WTC11 (cell line): ENCODE data around the gene RSBN1L. TPM values are rescaled to one million over a fixed set of nuclear protein-coding genes. Genes with fewer than 3 reads are reported as not detected.

Experiments
- ATAC-seq: fragments of 200-7000 bp; cut with Tn5 transposase; 2 replicates; pipeline ENCODE4 v1.10.0; 2021; ENCODE audit warnings: mild to moderate bottlenecking, moderate library complexity
- CTCF ChIA-PET: fragments of 300-600 bp; sonication (Branson Sonifier 250); formaldehyde crosslinking; loops from one replicate; lab custom pipeline; 2021; ENCODE audit warnings: antibody characterized with exemption; lab: Charles Lee
- POLR2A ChIA-PET: fragments of 350-600 bp; sonication (Branson Sonifier 250); formaldehyde crosslinking; loops from one replicate; lab custom pipeline; 2021; ENCODE audit warnings: antibody characterized with exemption; lab: Charles Lee
- DNase-seq: peaks from one replicate; pipeline ENCODE4 v3.0.0; 2021; ENCODE audit warnings: low spot score
- H3K27ac Mint-ChIP-seq: 2 replicates; pipeline ENCODE4 v1.8.0; 2021; ENCODE audit warnings: mixed read lengths
- H3K27me3 Mint-ChIP-seq: 2 replicates; pipeline ENCODE4 v1.8.0; 2021; ENCODE audit warnings: low read depth, mild to moderate bottlenecking, moderate library complexity, mixed read lengths
- H3K36me3 Mint-ChIP-seq: 2 replicates; pipeline ENCODE4 v1.8.0; 2021; ENCODE audit warnings: mixed read lengths
- H3K4me1 Mint-ChIP-seq: 2 replicates; pipeline ENCODE4 v1.8.0; 2022; ENCODE audit warnings: mixed read lengths
- H3K4me3 Mint-ChIP-seq: 2 replicates; pipeline ENCODE4 v1.8.0; 2021; ENCODE audit warnings: mild to moderate bottlenecking, moderate library complexity, mixed read lengths
- H3K9me3 Mint-ChIP-seq: 2 replicates; pipeline ENCODE4 v1.8.0; 2021; ENCODE audit warnings: mixed read lengths
- CREB1 ChIP-seq: sonication (generic); formaldehyde crosslinking; IDR thresholded peaks from 2 replicates; pipeline ENCODE4 v1.8.0; 2023; ENCODE audit warnings: mild to moderate bottlenecking, missing genetic modification reagents
- CTCF ChIP-seq: fragments of 200-600 bp; IDR thresholded peaks from 2 replicates; pipeline ENCODE4 v1.8.0; 2022; ENCODE audit warnings: antibody characterized with exemption
- E2F5 ChIP-seq: sonication (generic); formaldehyde crosslinking; IDR thresholded peaks from 2 replicates; pipeline ENCODE4 v1.8.1; 2022; ENCODE audit warnings: mild to moderate bottlenecking, moderate library complexity, missing genetic modification reagents
- ERG ChIP-seq: fragments of 250-450 bp; sonication (Bioruptor Pico); IDR thresholded peaks from 2 replicates; pipeline ENCODE4 v1.8.0; 2021; ENCODE audit warnings: mild to moderate bottlenecking
- ETV6 ChIP-seq: sonication (generic); formaldehyde crosslinking; IDR thresholded peaks from 2 replicates; pipeline ENCODE4 v1.8.1; 2022; ENCODE audit warnings: mild to moderate bottlenecking, missing genetic modification reagents
- FOXK1 ChIP-seq: sonication (generic); formaldehyde crosslinking; IDR thresholded peaks from 2 replicates; pipeline ENCODE4 v1.8.0; 2022; ENCODE audit warnings: mild to moderate bottlenecking, moderate library complexity, missing genetic modification reagents
- FOXP1 ChIP-seq: sonication (generic); formaldehyde crosslinking; IDR thresholded peaks from 2 replicates; pipeline ENCODE4 v1.8.0; 2022; ENCODE audit warnings: missing genetic modification reagents, mild to moderate bottlenecking, moderate library complexity, borderline replicate concordance
- KAT7 ChIP-seq: sonication (generic); formaldehyde crosslinking; IDR thresholded peaks from 2 replicates; pipeline ENCODE4 v1.8.1; 2023; ENCODE audit warnings: missing genetic modification reagents, mild to moderate bottlenecking, borderline replicate concordance
- MAX ChIP-seq: sonication (generic); formaldehyde crosslinking; IDR thresholded peaks from 2 replicates; pipeline ENCODE4 v1.8.0; 2022; ENCODE audit warnings: mild to moderate bottlenecking, missing genetic modification reagents
- MXD4 ChIP-seq: fragments of 250-450 bp; sonication (Bioruptor Pico); IDR thresholded peaks from 2 replicates; pipeline ENCODE4 v1.8.0; 2021; ENCODE audit warnings: mild to moderate bottlenecking, moderate library complexity, borderline replicate concordance
- NR3C1 ChIP-seq: sonication (generic); formaldehyde crosslinking; conservative IDR thresholded peaks from 2 replicates; pipeline ENCODE4 v1.8.1; 2023; ENCODE audit warnings: low read depth, mild to moderate bottlenecking, missing genetic modification reagents
- TP53 ChIP-seq: sonication (generic); formaldehyde crosslinking; IDR thresholded peaks from 2 replicates; pipeline ENCODE4 v1.8.1; 2023; ENCODE audit warnings: mild to moderate bottlenecking, missing genetic modification reagents
- ZNF219 ChIP-seq: sonication (generic); formaldehyde crosslinking; IDR thresholded peaks from 2 replicates; pipeline ENCODE4 v1.8.0; 2023; ENCODE audit warnings: missing genetic modification reagents, mild to moderate bottlenecking, borderline replicate concordance
- ZNF232 ChIP-seq: sonication (generic); formaldehyde crosslinking; IDR thresholded peaks from 2 replicates; pipeline ENCODE4 v1.8.0; 2022; ENCODE audit warnings: mild to moderate bottlenecking, missing genetic modification reagents
- total RNA-seq: library from RNA; stranded (reverse); gene quantifications from 3 replicates; pipeline ENCODE4 v1.2.3, GENCODE V29; 2021
- TF ChIP-seq, protein P1 (sequence below): sonication (generic); formaldehyde crosslinking; IDR thresholded peaks from 2 replicates; pipeline ENCODE4 v1.8.1; 2023; ENCODE audit warnings: mild to moderate bottlenecking, missing genetic modification reagents
- TF ChIP-seq, protein P2 (sequence below): fragments of 250-450 bp; sonication (Bioruptor Pico); IDR thresholded peaks from 2 replicates; pipeline ENCODE4 v1.9.0; 2021; ENCODE audit warnings: mild to moderate bottlenecking, borderline replicate concordance
- TF ChIP-seq, protein P3 (sequence below): fragments of 250-450 bp; sonication (Bioruptor Pico); IDR thresholded peaks from 2 replicates; pipeline ENCODE4 v1.9.0; 2021; ENCODE audit warnings: moderate library complexity, mild to moderate bottlenecking, inconsistent platforms, borderline replicate concordance
- TF ChIP-seq, protein P4 (sequence below): sonication (generic); formaldehyde crosslinking; conservative IDR thresholded peaks from 2 replicates; pipeline ENCODE4 v1.8.1; 2022; ENCODE audit warnings: mild to moderate bottlenecking, missing genetic modification reagents
- TF ChIP-seq, protein P5 (sequence below): sonication (generic); formaldehyde crosslinking; IDR thresholded peaks from 2 replicates; pipeline ENCODE4 v1.8.1; 2023; ENCODE audit warnings: mild to moderate bottlenecking, missing genetic modification reagents

Gene RSBN1L
- total RNA-seq, 1 experiment from 2014 or later = 16.8 TPM

- TF ChIP-seq, protein P1, sequence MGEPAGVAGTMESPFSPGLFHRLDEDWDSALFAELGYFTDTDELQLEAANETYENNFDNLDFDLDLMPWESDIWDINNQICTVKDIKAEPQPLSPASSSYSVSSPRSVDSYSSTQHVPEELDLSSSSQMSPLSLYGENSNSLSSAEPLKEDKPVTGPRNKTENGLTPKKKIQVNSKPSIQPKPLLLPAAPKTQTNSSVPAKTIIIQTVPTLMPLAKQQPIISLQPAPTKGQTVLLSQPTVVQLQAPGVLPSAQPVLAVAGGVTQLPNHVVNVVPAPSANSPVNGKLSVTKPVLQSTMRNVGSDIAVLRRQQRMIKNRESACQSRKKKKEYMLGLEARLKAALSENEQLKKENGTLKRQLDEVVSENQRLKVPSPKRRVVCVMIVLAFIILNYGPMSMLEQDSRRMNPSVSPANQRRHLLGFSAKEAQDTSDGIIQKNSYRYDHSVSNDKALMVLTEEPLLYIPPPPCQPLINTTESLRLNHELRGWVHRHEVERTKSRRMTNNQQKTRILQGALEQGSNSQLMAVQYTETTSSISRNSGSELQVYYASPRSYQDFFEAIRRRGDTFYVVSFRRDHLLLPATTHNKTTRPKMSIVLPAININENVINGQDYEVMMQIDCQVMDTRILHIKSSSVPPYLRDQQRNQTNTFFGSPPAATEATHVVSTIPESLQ (CRISPR knock-in tag) = 0 out of 2 replicates have a peak, but pooled peaks have one; percentile 35
- TF ChIP-seq NR3C1 (CRISPR knock-in tag) (no peak), KAT7 (CRISPR knock-in tag) (peak; percentile 64; the same call in 1 of the 2 replicates), E2F5 (CRISPR knock-in tag) (no peak)
These were observed 630 bp downstream of the RSBN1L start (continued) for GRCh38 chr7:77696643-77697534.

- peak; percentile 3; the same call in 1 of the 2 replicates for ATAC-seq
- Mint-ChIP-seq H3K9me3 (no peaks in the 10 kb centered on the region), H3K27ac (peak overlapping the region; percentile 94), H3K36me3 (peaks cover 5% of the 10 kb centered on the region), H3K4me3 (peak overlapping the region; percentile 98), H3K27me3 (no peaks in the 10 kb centered on the region), H3K4me1 (peaks cover 39% of the 10 kb centered on the region)
- ChIA-PET POLR2A (no interaction called here), CTCF (interaction anchor here (1.3 kb wide), 2 partner anchors 44 to 62 kb away, joined by 3 read pairs; no protein-coding TSS in a partner anchor)
- no peak for DNase-seq
- TF ChIP-seq, protein P2, sequence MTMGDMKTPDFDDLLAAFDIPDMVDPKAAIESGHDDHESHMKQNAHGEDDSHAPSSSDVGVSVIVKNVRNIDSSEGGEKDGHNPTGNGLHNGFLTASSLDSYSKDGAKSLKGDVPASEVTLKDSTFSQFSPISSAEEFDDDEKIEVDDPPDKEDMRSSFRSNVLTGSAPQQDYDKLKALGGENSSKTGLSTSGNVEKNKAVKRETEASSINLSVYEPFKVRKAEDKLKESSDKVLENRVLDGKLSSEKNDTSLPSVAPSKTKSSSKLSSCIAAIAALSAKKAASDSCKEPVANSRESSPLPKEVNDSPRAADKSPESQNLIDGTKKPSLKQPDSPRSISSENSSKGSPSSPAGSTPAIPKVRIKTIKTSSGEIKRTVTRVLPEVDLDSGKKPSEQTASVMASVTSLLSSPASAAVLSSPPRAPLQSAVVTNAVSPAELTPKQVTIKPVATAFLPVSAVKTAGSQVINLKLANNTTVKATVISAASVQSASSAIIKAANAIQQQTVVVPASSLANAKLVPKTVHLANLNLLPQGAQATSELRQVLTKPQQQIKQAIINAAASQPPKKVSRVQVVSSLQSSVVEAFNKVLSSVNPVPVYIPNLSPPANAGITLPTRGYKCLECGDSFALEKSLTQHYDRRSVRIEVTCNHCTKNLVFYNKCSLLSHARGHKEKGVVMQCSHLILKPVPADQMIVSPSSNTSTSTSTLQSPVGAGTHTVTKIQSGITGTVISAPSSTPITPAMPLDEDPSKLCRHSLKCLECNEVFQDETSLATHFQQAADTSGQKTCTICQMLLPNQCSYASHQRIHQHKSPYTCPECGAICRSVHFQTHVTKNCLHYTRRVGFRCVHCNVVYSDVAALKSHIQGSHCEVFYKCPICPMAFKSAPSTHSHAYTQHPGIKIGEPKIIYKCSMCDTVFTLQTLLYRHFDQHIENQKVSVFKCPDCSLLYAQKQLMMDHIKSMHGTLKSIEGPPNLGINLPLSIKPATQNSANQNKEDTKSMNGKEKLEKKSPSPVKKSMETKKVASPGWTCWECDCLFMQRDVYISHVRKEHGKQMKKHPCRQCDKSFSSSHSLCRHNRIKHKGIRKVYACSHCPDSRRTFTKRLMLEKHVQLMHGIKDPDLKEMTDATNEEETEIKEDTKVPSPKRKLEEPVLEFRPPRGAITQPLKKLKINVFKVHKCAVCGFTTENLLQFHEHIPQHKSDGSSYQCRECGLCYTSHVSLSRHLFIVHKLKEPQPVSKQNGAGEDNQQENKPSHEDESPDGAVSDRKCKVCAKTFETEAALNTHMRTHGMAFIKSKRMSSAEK (CRISPR knock-in tag) = no peak
- TF ChIP-seq ZNF232 (CRISPR knock-in tag) (no peak), ERG (CRISPR knock-in tag) (no peak), FOXK1 (CRISPR knock-in tag) (no peak), ETV6 (CRISPR knock-in tag) (no peak), CTCF (no peak), MXD4 (CRISPR knock-in tag) (no peak), MAX (no peak), TP53 (CRISPR knock-in tag) (no peak), ZNF219 (CRISPR knock-in tag) (no peak), CREB1 (CRISPR knock-in tag) (no peak), FOXP1 (CRISPR knock-in tag) (no peak), E2F5 (CRISPR knock-in tag) (no peak)
- TF ChIP-seq, protein P3, sequence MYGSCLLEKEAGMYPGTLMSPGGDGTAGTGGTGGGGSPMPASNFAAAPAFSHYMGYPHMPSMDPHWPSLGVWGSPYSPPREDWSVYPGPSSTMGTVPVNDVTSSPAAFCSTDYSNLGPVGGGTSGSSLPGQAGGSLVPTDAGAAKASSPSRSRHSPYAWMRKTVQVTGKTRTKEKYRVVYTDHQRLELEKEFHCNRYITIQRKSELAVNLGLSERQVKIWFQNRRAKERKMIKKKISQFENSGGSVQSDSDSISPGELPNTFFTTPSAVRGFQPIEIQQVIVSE (CRISPR knock-in tag) = no peak
- TF ChIP-seq, protein P4, sequence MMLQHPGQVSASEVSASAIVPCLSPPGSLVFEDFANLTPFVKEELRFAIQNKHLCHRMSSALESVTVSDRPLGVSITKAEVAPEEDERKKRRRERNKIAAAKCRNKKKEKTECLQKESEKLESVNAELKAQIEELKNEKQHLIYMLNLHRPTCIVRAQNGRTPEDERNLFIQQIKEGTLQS = no peak
- TF ChIP-seq, protein P5, sequence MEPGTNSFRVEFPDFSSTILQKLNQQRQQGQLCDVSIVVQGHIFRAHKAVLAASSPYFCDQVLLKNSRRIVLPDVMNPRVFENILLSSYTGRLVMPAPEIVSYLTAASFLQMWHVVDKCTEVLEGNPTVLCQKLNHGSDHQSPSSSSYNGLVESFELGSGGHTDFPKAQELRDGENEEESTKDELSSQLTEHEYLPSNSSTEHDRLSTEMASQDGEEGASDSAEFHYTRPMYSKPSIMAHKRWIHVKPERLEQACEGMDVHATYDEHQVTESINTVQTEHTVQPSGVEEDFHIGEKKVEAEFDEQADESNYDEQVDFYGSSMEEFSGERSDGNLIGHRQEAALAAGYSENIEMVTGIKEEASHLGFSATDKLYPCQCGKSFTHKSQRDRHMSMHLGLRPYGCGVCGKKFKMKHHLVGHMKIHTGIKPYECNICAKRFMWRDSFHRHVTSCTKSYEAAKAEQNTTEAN = no peak
These were observed 1.2 kb downstream of the RSBN1L start for GRCh38 chr7:77697535-77697831.
